HL-60 (cell line): ENCODE data around the gene DACT2.

Experiments used
- GABPA ChIP-seq: IDR thresholded peaks from 2 replicates; pipeline ENCODE4 v1.6.1; 2012; ENCODE audit warnings: low read depth
- POLR2AphosphoS5 ChIP-seq: IDR thresholded peaks from 2 replicates; pipeline ENCODE4 v1.6.1; 2012; ENCODE audit warnings: low read depth
- SPI1 ChIP-seq: IDR thresholded peaks from 2 replicates; pipeline ENCODE4 v1.6.1; 2012; ENCODE audit warnings: low read depth, mild to moderate bottlenecking, borderline replicate concordance
- TF ChIP-seq, protein P1 (sequence below): IDR thresholded peaks from one replicate; pipeline ENCODE4 v1.5.1; 2011; ENCODE audit warnings: low read length, control low read depth, inconsistent platforms; ENCODE audit not compliant: insufficient read depth
- TF ChIP-seq, protein P2 (sequence below): IDR thresholded peaks from 2 replicates; pipeline ENCODE4 v1.6.1; 2012; ENCODE audit warnings: low read depth; ENCODE audit not compliant: insufficient replicate concordance

DNA sequence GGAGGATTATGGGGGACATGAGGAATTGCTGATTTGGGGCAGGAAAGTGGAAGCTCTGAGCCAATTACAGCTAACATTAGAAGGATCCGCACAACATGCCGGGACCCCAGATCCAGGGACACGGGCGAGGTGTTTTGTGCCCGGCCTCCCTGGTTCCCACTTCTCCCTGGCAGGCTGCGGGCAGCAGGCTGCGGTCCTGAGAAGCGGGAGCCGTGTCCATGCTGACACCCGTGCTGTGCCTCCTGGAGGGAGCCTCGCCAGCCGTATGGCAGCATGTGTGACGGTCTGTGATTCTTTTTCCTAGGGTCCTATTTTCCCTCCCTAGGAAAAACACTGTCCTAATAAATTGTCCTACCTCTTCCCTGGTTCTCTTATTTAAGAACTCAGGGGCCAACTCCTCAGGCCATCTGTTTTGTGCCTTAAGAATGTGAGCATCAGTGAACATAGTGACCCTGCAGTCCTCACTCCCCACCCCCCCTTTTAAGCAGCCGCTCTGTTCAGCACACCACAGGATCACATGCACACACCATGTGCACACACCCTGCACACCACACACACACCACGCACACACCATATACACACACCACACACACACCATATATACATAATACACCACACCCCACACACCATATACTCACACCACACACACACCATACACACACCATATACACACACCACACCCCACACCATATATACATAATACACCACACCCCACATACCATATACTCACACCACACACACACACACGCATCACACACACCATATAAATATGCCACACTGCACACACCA lies 49.9 kb downstream of the DACT2 start:
- TF ChIP-seq, protein P1, sequence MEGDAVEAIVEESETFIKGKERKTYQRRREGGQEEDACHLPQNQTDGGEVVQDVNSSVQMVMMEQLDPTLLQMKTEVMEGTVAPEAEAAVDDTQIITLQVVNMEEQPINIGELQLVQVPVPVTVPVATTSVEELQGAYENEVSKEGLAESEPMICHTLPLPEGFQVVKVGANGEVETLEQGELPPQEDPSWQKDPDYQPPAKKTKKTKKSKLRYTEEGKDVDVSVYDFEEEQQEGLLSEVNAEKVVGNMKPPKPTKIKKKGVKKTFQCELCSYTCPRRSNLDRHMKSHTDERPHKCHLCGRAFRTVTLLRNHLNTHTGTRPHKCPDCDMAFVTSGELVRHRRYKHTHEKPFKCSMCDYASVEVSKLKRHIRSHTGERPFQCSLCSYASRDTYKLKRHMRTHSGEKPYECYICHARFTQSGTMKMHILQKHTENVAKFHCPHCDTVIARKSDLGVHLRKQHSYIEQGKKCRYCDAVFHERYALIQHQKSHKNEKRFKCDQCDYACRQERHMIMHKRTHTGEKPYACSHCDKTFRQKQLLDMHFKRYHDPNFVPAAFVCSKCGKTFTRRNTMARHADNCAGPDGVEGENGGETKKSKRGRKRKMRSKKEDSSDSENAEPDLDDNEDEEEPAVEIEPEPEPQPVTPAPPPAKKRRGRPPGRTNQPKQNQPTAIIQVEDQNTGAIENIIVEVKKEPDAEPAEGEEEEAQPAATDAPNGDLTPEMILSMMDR: no peak
- no peak for TF ChIP-seq POLR2AphosphoS5
- no peak for TF ChIP-seq SPI1
- TF ChIP-seq, protein P2, sequence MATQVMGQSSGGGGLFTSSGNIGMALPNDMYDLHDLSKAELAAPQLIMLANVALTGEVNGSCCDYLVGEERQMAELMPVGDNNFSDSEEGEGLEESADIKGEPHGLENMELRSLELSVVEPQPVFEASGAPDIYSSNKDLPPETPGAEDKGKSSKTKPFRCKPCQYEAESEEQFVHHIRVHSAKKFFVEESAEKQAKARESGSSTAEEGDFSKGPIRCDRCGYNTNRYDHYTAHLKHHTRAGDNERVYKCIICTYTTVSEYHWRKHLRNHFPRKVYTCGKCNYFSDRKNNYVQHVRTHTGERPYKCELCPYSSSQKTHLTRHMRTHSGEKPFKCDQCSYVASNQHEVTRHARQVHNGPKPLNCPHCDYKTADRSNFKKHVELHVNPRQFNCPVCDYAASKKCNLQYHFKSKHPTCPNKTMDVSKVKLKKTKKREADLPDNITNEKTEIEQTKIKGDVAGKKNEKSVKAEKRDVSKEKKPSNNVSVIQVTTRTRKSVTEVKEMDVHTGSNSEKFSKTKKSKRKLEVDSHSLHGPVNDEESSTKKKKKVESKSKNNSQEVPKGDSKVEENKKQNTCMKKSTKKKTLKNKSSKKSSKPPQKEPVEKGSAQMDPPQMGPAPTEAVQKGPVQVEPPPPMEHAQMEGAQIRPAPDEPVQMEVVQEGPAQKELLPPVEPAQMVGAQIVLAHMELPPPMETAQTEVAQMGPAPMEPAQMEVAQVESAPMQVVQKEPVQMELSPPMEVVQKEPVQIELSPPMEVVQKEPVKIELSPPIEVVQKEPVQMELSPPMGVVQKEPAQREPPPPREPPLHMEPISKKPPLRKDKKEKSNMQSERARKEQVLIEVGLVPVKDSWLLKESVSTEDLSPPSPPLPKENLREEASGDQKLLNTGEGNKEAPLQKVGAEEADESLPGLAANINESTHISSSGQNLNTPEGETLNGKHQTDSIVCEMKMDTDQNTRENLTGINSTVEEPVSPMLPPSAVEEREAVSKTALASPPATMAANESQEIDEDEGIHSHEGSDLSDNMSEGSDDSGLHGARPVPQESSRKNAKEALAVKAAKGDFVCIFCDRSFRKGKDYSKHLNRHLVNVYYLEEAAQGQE: no peak
- TF ChIP-seq GABPA: no peak
